ENCODE measurements around the gene RIOK1. TPM values are rescaled to one million over a fixed set of nuclear protein-coding genes. Genes with fewer than 3 reads are reported as not detected.

The RIOK1 gene
- total RNA-seq, 1 donor from 2014 or later, result 12.6 TPM

DNA sequence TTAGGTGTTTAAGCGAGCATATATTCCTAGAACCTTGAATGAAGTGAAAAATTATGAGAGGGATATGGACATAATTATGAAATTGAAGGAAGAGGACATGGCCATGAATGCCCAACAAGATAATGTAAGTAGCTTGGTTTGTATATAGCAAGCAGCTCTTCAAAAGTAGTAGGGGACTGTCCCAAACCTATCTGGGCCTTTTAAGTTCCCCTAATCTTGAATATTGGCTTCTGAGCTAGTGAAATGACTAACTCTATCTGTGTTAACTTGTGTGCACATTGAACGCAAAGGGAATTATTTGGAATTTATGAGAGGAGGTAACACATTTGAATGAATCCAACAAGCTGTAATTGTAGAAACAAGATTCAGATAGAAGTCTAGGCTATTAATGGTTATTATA is 21.7 kb downstream of the RIOK1 start:
- no peak for DNase-seq (ENCODE audit: low spot score)
- Mint-ChIP-seq H3K27ac (ENCODE audit: unreplicated experiment) (no peak overlapping the region), H3K9me3 (ENCODE audit: unreplicated experiment) (no peaks in the 10 kb centered on the region), H3K27me3 (ENCODE audit: unreplicated experiment) (no peaks in the 10 kb centered on the region), H3K4me3 (ENCODE audit: unreplicated experiment) (no peak overlapping the region), H3K36me3 (ENCODE audit: low read depth, unreplicated experiment) (peaks cover 10% of the 10 kb centered on the region), H3K4me1 (ENCODE audit: unreplicated experiment) (no peaks in the 10 kb centered on the region)
- TF ChIP-seq, protein P1, sequence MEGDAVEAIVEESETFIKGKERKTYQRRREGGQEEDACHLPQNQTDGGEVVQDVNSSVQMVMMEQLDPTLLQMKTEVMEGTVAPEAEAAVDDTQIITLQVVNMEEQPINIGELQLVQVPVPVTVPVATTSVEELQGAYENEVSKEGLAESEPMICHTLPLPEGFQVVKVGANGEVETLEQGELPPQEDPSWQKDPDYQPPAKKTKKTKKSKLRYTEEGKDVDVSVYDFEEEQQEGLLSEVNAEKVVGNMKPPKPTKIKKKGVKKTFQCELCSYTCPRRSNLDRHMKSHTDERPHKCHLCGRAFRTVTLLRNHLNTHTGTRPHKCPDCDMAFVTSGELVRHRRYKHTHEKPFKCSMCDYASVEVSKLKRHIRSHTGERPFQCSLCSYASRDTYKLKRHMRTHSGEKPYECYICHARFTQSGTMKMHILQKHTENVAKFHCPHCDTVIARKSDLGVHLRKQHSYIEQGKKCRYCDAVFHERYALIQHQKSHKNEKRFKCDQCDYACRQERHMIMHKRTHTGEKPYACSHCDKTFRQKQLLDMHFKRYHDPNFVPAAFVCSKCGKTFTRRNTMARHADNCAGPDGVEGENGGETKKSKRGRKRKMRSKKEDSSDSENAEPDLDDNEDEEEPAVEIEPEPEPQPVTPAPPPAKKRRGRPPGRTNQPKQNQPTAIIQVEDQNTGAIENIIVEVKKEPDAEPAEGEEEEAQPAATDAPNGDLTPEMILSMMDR (IDR thresholded peaks at IDR 0.05; ENCODE audit: unreplicated experiment), result no peak

DNA sequence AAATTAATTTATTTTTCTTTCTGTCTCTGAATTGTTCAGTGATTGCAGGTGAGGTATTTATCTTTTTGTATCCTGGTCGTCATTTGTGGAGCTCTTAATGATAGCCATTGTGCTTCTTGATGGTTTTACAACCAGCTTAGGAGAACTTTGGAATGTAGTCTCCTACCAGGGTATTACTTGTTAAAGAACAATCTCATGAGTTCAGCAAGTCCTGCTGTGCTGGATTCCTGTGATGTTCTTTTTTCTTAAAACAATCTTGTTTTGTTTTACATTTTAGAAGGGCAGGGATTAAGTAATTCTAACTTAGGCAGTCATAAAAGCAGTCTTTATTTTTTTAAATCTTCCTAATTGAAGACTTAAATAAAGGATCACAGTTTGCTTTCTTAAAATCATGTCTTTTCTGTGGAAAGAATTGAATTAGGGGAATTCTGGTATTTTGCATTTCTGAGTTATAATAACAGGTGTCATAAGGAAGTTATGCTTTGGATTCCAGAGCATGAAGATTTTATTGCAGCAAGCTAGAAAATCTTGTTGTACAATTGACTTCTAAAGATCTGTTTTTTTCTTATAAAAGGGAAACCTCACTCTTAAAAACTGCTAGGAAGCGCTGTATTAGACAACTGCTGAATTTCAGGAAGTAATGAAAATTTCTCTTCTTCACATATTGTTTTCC is 23.7 kb downstream of the RIOK1 start:
- DNase-seq (ENCODE audit: low spot score), result no peak
- TF ChIP-seq, protein P1 (IDR thresholded peaks at IDR 0.05; ENCODE audit: unreplicated experiment), result no peak
- Mint-ChIP-seq H3K27me3 (ENCODE audit: unreplicated experiment) (no peaks in the 10 kb centered on the region), H3K4me1 (ENCODE audit: unreplicated experiment) (no peaks in the 10 kb centered on the region), H3K4me3 (ENCODE audit: unreplicated experiment) (no peak overlapping the region), H3K9me3 (ENCODE audit: unreplicated experiment) (no peaks in the 10 kb centered on the region), H3K36me3 (ENCODE audit: low read depth, unreplicated experiment) (peaks cover 10% of the 10 kb centered on the region), H3K27ac (ENCODE audit: unreplicated experiment) (no peak overlapping the region)

DNA sequence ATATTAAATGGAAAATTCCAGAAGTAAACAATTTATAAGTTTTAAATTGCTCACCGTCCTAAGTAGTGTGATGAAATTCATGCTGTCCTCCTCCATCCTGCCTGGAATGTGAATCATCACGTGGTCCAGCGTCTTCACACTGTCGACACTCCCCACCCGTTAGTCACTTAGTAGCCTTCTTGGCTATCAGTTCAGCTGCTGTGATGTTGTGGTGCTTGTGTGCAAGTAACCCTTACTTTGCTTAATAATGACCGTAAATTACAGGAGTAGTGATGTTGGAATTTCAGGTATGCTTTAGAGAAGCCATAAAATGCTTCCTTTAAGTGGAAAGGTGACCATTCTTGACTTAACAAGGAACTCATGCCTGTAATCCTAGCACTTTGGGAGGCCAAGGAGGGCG is 25.2 kb downstream of the RIOK1 start:
- Mint-ChIP-seq H3K27me3 (ENCODE audit: unreplicated experiment) (no peaks in the 10 kb centered on the region), H3K36me3 (ENCODE audit: low read depth, unreplicated experiment) (peaks cover 10% of the 10 kb centered on the region), H3K27ac (ENCODE audit: unreplicated experiment) (no peak overlapping the region), H3K4me1 (ENCODE audit: unreplicated experiment) (no peaks in the 10 kb centered on the region), H3K9me3 (ENCODE audit: unreplicated experiment) (no peaks in the 10 kb centered on the region), H3K4me3 (ENCODE audit: unreplicated experiment) (peak overlapping the region; percentile 48)
- no peak for DNase-seq (ENCODE audit: low spot score)
- TF ChIP-seq, protein P1 (IDR thresholded peaks at IDR 0.05; ENCODE audit: unreplicated experiment), result no peak

DNA sequence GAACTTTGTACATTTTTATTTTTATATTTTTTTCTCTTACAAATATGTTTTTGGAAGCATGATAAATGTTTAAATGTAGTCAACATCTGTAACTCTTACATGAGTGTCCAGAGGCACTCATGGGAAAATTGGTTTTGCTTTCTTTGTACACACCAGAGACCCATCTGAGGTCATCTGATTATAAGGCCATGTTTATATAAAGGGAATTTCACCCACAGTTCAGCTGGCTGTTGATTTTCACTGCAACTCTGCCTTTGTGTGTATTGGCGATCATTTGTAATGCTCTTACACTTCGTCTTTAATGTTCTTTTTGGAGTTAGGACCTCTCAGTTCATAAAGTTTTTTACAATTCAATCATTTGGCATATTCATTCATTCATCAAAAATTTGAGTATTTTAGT is 28.1 kb downstream of the RIOK1 start:
- TF ChIP-seq, protein P1 (IDR thresholded peaks at IDR 0.05; ENCODE audit: unreplicated experiment), result no peak
- DNase-seq (ENCODE audit: low spot score), result no peak
- Mint-ChIP-seq H3K9me3 (ENCODE audit: unreplicated experiment) (no peaks in the 10 kb centered on the region), H3K4me3 (ENCODE audit: unreplicated experiment) (no peak overlapping the region), H3K36me3 (ENCODE audit: low read depth, unreplicated experiment) (peaks cover 3% of the 10 kb centered on the region), H3K27me3 (ENCODE audit: unreplicated experiment) (no peaks in the 10 kb centered on the region), H3K27ac (ENCODE audit: unreplicated experiment) (no peak overlapping the region), H3K4me1 (ENCODE audit: unreplicated experiment) (no peaks in the 10 kb centered on the region)

DNA sequence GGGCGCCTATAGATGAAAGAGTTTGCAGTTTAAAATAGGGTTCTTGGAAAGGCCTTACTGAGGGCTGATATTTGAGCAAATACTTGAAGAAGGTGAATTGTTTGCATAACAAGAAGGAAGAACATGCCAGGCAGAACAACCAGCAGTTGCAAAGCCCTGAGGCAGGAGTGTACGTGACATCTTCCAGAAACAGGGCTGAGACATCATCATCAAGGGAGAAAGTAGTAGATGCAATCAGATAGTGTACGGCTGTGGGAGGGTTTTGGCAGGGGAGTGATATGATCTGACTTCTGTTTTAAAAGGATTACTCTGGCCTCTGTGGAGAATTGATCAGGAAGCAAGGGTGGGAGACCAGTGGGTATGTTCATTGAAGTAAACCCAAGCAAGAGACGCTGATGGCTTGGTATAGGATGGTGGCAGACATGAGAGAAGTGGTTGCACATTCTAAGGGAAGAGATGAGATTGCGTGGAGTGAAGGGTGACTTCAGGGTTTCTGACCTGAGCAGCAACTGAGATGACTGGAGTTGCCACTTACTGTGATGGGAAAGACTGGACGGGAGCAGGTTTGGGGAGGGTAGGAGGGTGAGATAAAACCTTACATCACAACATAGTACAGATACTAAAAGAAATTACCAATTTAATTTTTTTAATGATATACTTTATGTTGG is 28.8 kb downstream of the RIOK1 start:
- H3K36me3 Mint-ChIP-seq (ENCODE audit: low read depth, unreplicated experiment), result peaks cover 3% of the 10 kb centered on the region
- H3K4me3 Mint-ChIP-seq (ENCODE audit: unreplicated experiment), result no peak overlapping the region
- no peaks in the 10 kb centered on the region for H3K4me1 Mint-ChIP-seq (ENCODE audit: unreplicated experiment)
- no peaks in the 10 kb centered on the region for H3K27me3 Mint-ChIP-seq (ENCODE audit: unreplicated experiment)
- DNase-seq (ENCODE audit: low spot score), result no peak
- no peak overlapping the region for H3K27ac Mint-ChIP-seq (ENCODE audit: unreplicated experiment)
- H3K9me3 Mint-ChIP-seq (ENCODE audit: unreplicated experiment), result no peaks in the 10 kb centered on the region
- TF ChIP-seq, protein P1 (IDR thresholded peaks at IDR 0.05; ENCODE audit: unreplicated experiment), result no peak
